Peyer's patch (tissue), 4 donors: ENCODE results near the gene FAM110A. TPM values are rescaled to one million over a fixed set of nuclear protein-coding genes. Genes with fewer than 3 reads are reported as not detected.
"Not testable (repeated sequence)": the region's sequence is repeated elsewhere in the genome, so short reads cannot be mapped to it uniquely, and the experiment has no call there.

ENCODE experiments used
- DNase-seq, 3 donors: peaks; one replicate each; pipeline ENCODE4 v3.0.0-alpha.2; 2017 to 2019
- H3K27ac ChIP-seq, 4 donors: fragments of 200-600 bp; sonication (generic); one replicate each; pipeline ENCODE4 v1.5.1; 2016 to 2019
- H3K27me3 ChIP-seq, 2 donors: fragments of 200-600 bp; sonication (generic); one replicate each; pipeline ENCODE4 v1.5.1; 2019
- H3K36me3 ChIP-seq, 3 donors: fragments of 200-600 bp; sonication (generic); one replicate each; pipeline ENCODE4 v1.5.1; 2016 to 2019
- H3K4me1 ChIP-seq, 4 donors: fragments of 200-600 bp; sonication (generic); one replicate each; pipeline ENCODE4 v1.5.1; 2016 to 2019
- H3K4me3 ChIP-seq, 4 donors: fragments of 200-600 bp; sonication (generic); 1 replicate in 3 of 4; 2 replicates in 1 of 4; pipeline ENCODE4 v1.5.1; 2016 to 2019; ENCODE audit warnings: mild to moderate bottlenecking in 1 of 4
- H3K9me3 ChIP-seq, 4 donors: fragments of 200-600 bp; sonication (generic); one replicate each; pipeline ENCODE4 v1.5.1; 2016 to 2019; ENCODE audit warnings: mild to moderate bottlenecking in 1 of 4
- POLR2A ChIP-seq, 2 donors: fragments of 450-650 bp; IDR thresholded peaks; one replicate each; pipeline ENCODE4 v1.5.1; 2017; ENCODE audit warnings: antibody characterized with exemption in 2 of 2, mild to moderate bottlenecking in 2 of 2, moderate library complexity in 2 of 2
- total RNA-seq, 4 donors: library from RNA; depleted of rRNA; stranded (reverse); fragments of >200 nt; gene quantifications; one replicate each; pipeline ENCODE4 v1.1.0, GENCODE V29; 2016
- TF ChIP-seq, protein P1 (sequence below), 6 experiments: fragments of 450-650 bp in 4 of 6; fragments of 200-600 bp in 2 of 6; sonication (generic) in 1 of 6; IDR thresholded peaks; one replicate each; pipeline ENCODE4 v1.5.1; 2017 to 2019; ENCODE audit warnings: antibody characterized with exemption in 6 of 6, mild to moderate bottlenecking in 3 of 6, moderate library complexity in 1 of 6

FAM110A gene
- total RNA-seq, 4 donors from 2014 or later: 5.1 to 15.7 (median 12.7) TPM

DNA sequence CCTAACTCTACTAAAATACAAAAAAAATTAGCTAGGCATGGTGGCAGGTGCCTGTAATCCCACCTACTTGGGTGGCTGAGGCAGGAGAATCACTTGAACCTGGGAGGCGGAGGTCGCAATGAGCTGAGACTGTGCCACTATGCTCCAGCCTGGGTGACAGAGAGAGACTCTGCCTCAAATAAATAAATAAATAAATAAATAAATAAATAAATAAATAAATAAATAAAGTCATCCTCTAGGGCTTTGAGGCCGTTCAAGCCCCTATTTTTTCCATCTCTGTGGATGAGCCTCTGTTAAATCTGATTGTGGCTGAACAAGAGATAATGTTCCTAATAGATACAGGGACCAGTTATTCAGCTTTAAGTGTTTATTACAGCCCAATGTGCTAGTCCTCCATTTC is 31.8 kb upstream of the FAM110A start:
- no peak for DNase-seq
- no peaks in the 10 kb centered on the region for H3K4me1 ChIP-seq
- H3K9me3 ChIP-seq: peaks cover 0 to 3% (median 0%) of the 10 kb centered on the region in 4 donors
- H3K27me3 ChIP-seq: no peaks in the 10 kb centered on the region
- no peak overlapping the region for H3K27ac ChIP-seq
- no peak overlapping the region for H3K4me3 ChIP-seq
- TF ChIP-seq, protein P1, sequence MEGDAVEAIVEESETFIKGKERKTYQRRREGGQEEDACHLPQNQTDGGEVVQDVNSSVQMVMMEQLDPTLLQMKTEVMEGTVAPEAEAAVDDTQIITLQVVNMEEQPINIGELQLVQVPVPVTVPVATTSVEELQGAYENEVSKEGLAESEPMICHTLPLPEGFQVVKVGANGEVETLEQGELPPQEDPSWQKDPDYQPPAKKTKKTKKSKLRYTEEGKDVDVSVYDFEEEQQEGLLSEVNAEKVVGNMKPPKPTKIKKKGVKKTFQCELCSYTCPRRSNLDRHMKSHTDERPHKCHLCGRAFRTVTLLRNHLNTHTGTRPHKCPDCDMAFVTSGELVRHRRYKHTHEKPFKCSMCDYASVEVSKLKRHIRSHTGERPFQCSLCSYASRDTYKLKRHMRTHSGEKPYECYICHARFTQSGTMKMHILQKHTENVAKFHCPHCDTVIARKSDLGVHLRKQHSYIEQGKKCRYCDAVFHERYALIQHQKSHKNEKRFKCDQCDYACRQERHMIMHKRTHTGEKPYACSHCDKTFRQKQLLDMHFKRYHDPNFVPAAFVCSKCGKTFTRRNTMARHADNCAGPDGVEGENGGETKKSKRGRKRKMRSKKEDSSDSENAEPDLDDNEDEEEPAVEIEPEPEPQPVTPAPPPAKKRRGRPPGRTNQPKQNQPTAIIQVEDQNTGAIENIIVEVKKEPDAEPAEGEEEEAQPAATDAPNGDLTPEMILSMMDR (IDR thresholded peaks at IDR 0.05): no peak
- TF ChIP-seq POLR2A (IDR thresholded peaks at IDR 0.05): no peak
- H3K36me3 ChIP-seq: no peaks in the 10 kb centered on the region

DNA sequence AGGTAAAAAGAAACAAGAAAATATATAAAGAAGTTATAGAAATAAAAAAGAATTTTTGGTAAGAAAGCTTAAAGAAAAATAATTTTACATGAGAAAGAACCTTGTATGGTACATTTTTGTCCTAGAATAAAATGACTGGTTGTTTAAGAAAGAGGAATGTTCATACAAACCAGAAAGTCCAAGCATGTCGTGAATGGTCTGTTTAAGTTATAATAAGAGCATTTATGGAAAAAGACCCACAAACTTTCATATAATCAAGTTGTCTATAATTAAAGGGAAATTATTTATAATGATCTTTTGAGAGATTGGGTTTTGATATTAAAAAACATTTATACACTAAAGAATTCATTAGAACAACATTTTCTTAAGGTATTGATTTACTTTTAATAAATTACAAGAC is 27.8 kb upstream of the FAM110A start:
- Histone ChIP-seq H3K27me3 (no peaks in the 10 kb centered on the region), H3K9me3 (peaks cover 0 to 3% (median 0%) of the 10 kb centered on the region in 4 donors)
- TF ChIP-seq, protein P1 (IDR thresholded peaks at IDR 0.05): no peak
- no peak for TF ChIP-seq POLR2A (IDR thresholded peaks at IDR 0.05)

GRCh38 chr20:811776-812434 is 21.6 kb upstream of the FAM110A start:
- H3K27me3 ChIP-seq: not testable (repeated sequence)

More for the DNA sequence above, 27.8 kb upstream of the FAM110A start:
- Histone ChIP-seq H3K4me1 (no peaks in the 10 kb centered on the region), H3K36me3 (no peaks in the 10 kb centered on the region), H3K27ac (no peak overlapping the region), H3K4me3 (no peak overlapping the region)
- no peak for DNase-seq

GRCh38 chr20:812435-812814 is 21.1 kb upstream of the FAM110A start:
- not testable (repeated sequence) for H3K4me3 ChIP-seq, H3K27ac ChIP-seq, H3K27me3 ChIP-seq, H3K36me3 ChIP-seq, DNase-seq, H3K9me3 ChIP-seq, H3K4me1 ChIP-seq

More at GRCh38 chr20:811776-812434, 21.6 kb upstream of the FAM110A start:
- H3K4me1 ChIP-seq, H3K36me3 ChIP-seq, H3K4me3 ChIP-seq, DNase-seq, H3K9me3 ChIP-seq, H3K27ac ChIP-seq: not testable (repeated sequence)

DNA sequence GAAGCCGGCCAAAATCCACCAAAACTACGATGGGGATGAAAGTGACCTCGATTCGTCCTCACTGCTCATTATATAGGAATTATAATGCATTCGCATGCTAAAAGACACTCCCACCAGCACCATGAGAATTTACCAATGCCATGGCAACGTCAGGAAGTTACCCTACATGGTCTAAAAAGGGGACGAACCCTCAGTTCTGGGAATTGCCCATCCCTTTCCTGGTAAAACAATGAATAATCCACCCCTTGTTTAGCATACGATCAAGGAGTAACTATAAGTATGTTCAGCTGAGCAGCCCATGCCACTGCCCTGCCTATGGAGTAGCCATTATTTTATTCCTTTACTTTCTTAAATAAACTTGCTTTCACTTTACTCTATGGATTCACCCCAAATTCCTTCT is 20.1 kb upstream of the FAM110A start:
- no peak overlapping the region for H3K4me3 ChIP-seq
- H3K36me3 ChIP-seq: no peaks in the 10 kb centered on the region
- H3K9me3 ChIP-seq: no peaks in the 10 kb centered on the region
- DNase-seq: no peak
- H3K27ac ChIP-seq: no peak overlapping the region
- TF ChIP-seq POLR2A (IDR thresholded peaks at IDR 0.05): no peak
- TF ChIP-seq, protein P1 (IDR thresholded peaks at IDR 0.05): no peak
- H3K27me3 ChIP-seq: no peaks in the 10 kb centered on the region
- H3K4me1 ChIP-seq: no peaks in the 10 kb centered on the region

DNA sequence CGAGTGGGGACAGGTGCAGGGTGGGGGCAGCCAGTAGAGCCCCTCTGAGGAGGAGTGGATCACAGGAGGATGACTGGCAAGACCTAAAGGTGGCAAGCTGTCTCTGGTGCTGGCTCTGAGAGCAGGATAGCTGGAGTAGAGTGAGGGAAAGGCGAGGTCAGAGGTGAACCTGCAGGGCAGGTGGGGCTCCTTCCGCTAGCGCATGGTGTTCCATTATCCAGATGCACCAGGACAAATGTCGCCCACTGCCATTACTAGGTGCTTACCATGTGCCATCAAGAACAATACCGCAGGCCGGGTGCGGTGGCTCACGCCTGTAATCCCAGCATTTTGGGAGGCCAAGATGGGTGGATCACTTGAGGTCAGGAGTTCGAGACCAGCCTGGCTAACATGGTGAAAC is 18.3 kb upstream of the FAM110A start:
- Histone ChIP-seq H3K27me3 (no peaks in the 10 kb centered on the region), H3K9me3 (no peaks in the 10 kb centered on the region), H3K4me1 (peaks cover 0 to 5% (median 0%) of the 10 kb centered on the region in 4 donors), H3K27ac (no peak overlapping the region), H3K36me3 (no peaks in the 10 kb centered on the region), H3K4me3 (no peak overlapping the region)
- TF ChIP-seq POLR2A (IDR thresholded peaks at IDR 0.05): no peak
- TF ChIP-seq, protein P1 (IDR thresholded peaks at IDR 0.05): no peak
- no peak for DNase-seq
